Skin of body (tissue), 3 donors: ENCODE measurements around the gene MTA2. TPM values are rescaled to one million over a fixed set of nuclear protein-coding genes. Genes with fewer than 3 reads are reported as not detected.

Experiments
- DNase-seq: peaks from one replicate; lab custom pipeline; 2025; lab: John Stamatoyannopoulos, UW
- small RNA-seq: library from RNA; depleted of rRNA; stranded (forward); fragments of <200 nt; gene quantifications from one replicate; pipeline ENCODE3, GENCODE V24; 2014; ENCODE audit warnings: low replicate concordance
- total RNA-seq: library from RNA; depleted of rRNA; stranded (reverse); fragments of >200 nt; gene quantifications from one replicate; pipeline ENCODE4 v1.2.3, GENCODE V29; 2014

Gene MTA2
- total RNA-seq, 1 donor from 2014 or later = 78.4 TPM

DNA sequence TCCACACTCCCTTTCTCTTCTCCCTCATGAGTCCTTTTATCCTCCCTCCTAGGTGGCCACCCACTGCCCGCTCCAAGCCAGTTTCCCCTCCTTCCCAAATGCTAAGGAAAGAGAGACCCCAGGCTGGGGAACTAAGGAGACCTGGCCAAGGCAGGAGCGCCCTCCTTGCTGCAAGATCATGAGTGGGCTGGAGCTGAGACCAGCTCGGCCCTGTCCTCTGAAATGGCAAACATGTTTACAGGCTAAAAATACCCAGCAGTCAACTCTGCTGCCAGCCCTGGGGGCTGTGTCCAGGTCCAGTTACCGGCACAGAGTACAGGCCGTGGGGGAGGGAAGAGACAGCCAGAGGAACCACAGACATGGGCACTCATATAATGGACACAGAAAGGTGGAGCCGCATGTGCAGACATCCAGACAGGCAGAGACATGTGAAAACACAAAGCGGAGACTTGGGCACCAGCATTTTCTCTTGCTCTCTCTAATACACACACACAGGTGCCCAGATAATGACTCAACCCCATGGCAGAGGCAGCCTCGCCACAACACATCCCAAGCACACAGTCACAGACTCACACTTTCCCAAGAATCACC is 53.9 kb downstream of the MTA2 start:
- no peak for DNase-seq

- peak; percentile 50 for DNase-seq
Observed at GRCh38 chr11:62546929-62547625, 54.6 kb downstream of the MTA2 start.

GRCh38 chr11:62546244-62546928 is 55.3 kb downstream of the MTA2 start, which contains the start of gene AHNAK:
TSS of gene AHNAK (minus strand) at chr11:62546806. CDS start at chr11:62536098, 10,708 bp downstream.
- peak; percentile 55 for DNase-seq

GRCh38 chr11:62545437-62546243 is 56.0 kb downstream of the MTA2 start:
- DNase-seq = peak; percentile 97

DNA sequence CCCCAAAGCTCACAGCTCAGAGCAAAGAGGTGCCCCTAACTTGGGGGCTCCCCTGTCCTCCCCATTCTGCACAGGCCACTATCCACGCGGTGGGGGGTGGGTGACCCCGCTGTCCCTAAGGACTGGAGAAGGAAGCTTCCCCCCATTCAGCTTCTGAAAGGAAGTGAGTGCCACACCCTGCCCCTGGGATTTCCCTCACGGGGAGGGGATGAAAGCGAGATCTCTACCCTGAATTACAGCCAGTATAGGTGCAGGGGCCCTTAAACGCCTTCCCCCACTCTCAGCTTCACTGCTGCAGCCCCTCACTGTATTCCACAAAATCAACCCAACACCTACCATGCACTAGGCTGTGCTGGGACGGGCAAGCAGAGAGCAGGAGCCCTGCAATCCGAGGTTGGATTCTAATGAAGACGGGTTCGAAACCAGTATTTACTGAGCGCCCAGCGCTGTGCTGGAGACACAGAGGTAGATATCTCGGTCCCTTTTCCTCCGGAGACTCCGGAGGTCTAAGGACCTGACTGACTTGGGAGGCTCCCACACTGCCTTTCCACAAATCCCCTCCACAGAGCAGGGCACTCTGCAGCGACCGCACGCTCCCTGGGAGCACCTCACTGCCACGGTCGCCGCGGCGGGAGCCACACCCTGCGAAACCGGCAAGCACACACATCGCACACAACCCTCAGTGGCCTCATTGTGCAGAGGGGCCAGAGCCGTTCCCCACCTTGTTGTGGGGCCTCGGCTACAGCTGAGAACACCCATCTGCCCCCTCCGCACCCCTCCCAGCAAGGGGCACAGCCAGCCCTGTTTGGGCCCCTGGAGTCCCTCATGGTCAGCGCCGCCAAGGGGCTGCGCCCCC is 56.9 kb downstream of the MTA2 start:
- DNase-seq = no peak

GRCh38 chr11:62543680-62544444 is 57.8 kb downstream of the MTA2 start:
- no peak for DNase-seq

Small RNAs within 50 kb of the gene (small RNA-seq; reads per million reads assigned to genes)
- gene AP001458.1 = not detected
- gene EEF1G = not detected
- not detected for gene MIR6747

Other genes starting within 250 kb of the MTA2 start
- not detected for gene SCGB1A1, start 182.8 kb downstream of the MTA2 start, total RNA-seq
- gene AHNAK, start 55.1 kb downstream of the MTA2 start, total RNA-seq = 567 TPM
- 1,310 TPM for gene EEF1G, start 28.0 kb downstream of the MTA2 start, total RNA-seq
- gene TUT1, start 10.3 kb downstream of the MTA2 start, total RNA-seq = 4.1 TPM
- gene EML3, start 10.9 kb upstream of the MTA2 start, total RNA-seq = 14.6 TPM
- gene ROM1, start 11.4 kb upstream of the MTA2 start, total RNA-seq = 1.5 TPM
- gene B3GAT3, start 20.1 kb upstream of the MTA2 start, total RNA-seq = 12.5 TPM
- gene GANAB, start 44.7 kb upstream of the MTA2 start, total RNA-seq = 103 TPM
- 8.5 TPM for gene INTS5, start 51.4 kb upstream of the MTA2 start, total RNA-seq
- gene C11orf98, start 63.3 kb upstream of the MTA2 start, total RNA-seq = 23.7 TPM
- 9.9 TPM for gene CSKMT, start 63.4 kb upstream of the MTA2 start, total RNA-seq
- gene UQCC3, start 69.8 kb upstream of the MTA2 start, total RNA-seq = 5.6 TPM
- 6.4 TPM for gene LBHD1, start 70.4 kb upstream of the MTA2 start, total RNA-seq
- 57.2 TPM for gene UBXN1, start 77.2 kb upstream of the MTA2 start, total RNA-seq
- 12.7 TPM for gene LRRN4CL, start 87.7 kb upstream of the MTA2 start, total RNA-seq
- 21.6 TPM for gene BSCL2, start 105.6 kb upstream of the MTA2 start, total RNA-seq
- gene GNG3, start 105.8 kb upstream of the MTA2 start, total RNA-seq = not detected
- 33.3 TPM for gene HNRNPUL2, start 125.6 kb upstream of the MTA2 start, total RNA-seq
- 23.9 TPM for gene TTC9C, start 126.6 kb upstream of the MTA2 start, total RNA-seq
- 7.0 TPM for gene ZBTB3, start 152.3 kb upstream of the MTA2 start, total RNA-seq
- gene POLR2G, start 159.7 kb upstream of the MTA2 start, total RNA-seq = 53.7 TPM
- gene TAF6L, start 169.5 kb upstream of the MTA2 start, total RNA-seq = 13.8 TPM
- gene TMEM179B, start 185.5 kb upstream of the MTA2 start, total RNA-seq = 16.9 TPM
- 9.3 TPM for gene TMEM223, start 190.1 kb upstream of the MTA2 start, total RNA-seq
- 33.4 TPM for gene NXF1, start 203.6 kb upstream of the MTA2 start, total RNA-seq
- gene STX5, start 230.2 kb upstream of the MTA2 start, total RNA-seq = 38.2 TPM
- gene TEX54, start 231.0 kb upstream of the MTA2 start, total RNA-seq = not detected
- 36.1 TPM for gene WDR74, start 237.7 kb upstream of the MTA2 start, total RNA-seq